Measurements from ENCODE around the gene UMODL1.

Gene UMODL1

GRCh38 chr21:42044871-42045495 lies 26.1 kb upstream of the UMODL1 start:
- no peak for DNase-seq (ENCODE audit: low read depth)
- no peak for TF ChIP-seq MAX (IDR thresholded peaks at IDR 0.05; ENCODE audit: low read depth, low read length)
- no peak for TF ChIP-seq MYC (IDR thresholded peaks at IDR 0.05; ENCODE audit: low read depth, low read length)
- TF ChIP-seq CTCF (IDR thresholded peaks at IDR 0.05; ENCODE audit: low read depth, low read length), result no peak
- no peak for TF ChIP-seq POLR2A (IDR thresholded peaks at IDR 0.05; ENCODE audit: extremely low read depth, insufficient read length)
- H3K4me3 ChIP-seq (ENCODE audit: low read depth, low read length), result no peak overlapping the region

GRCh38 chr21:42047821-42048613 lies 23.1 kb upstream of the UMODL1 start:
- TF ChIP-seq POLR2A (IDR thresholded peaks at IDR 0.05; ENCODE audit: extremely low read depth, insufficient read length) (no peak), CTCF (IDR thresholded peaks at IDR 0.05; ENCODE audit: low read depth, low read length) (no peak), MYC (IDR thresholded peaks at IDR 0.05; ENCODE audit: low read depth, low read length) (no peak), MAX (IDR thresholded peaks at IDR 0.05; ENCODE audit: low read depth, low read length) (no peak)
- H3K4me3 ChIP-seq (ENCODE audit: low read depth, low read length), result no peak overlapping the region
- peak; percentile 18 for DNase-seq (ENCODE audit: low read depth)

GRCh38 chr21:42048870-42049577 lies 22.1 kb upstream of the UMODL1 start:
- TF ChIP-seq MAX (IDR thresholded peaks at IDR 0.05; ENCODE audit: low read depth, low read length) (no peak), POLR2A (IDR thresholded peaks at IDR 0.05; ENCODE audit: extremely low read depth, insufficient read length) (no peak), MYC (IDR thresholded peaks at IDR 0.05; ENCODE audit: low read depth, low read length) (no peak), CTCF (IDR thresholded peaks at IDR 0.05; ENCODE audit: low read depth, low read length) (no peak)
- no peak overlapping the region for H3K4me3 ChIP-seq (ENCODE audit: low read depth, low read length)
- no peak for DNase-seq (ENCODE audit: low read depth)

- TF ChIP-seq CTCF (IDR thresholded peaks at IDR 0.05; ENCODE audit: low read depth, low read length) (no peak), MYC (IDR thresholded peaks at IDR 0.05; ENCODE audit: low read depth, low read length) (no peak), MAX (IDR thresholded peaks at IDR 0.05; ENCODE audit: low read depth, low read length) (no peak), POLR2A (IDR thresholded peaks at IDR 0.05; ENCODE audit: extremely low read depth, insufficient read length) (no peak)
- no peak overlapping the region for H3K4me3 ChIP-seq (ENCODE audit: low read depth, low read length)
- DNase-seq (ENCODE audit: low read depth), result no peak
These were observed 21.3 kb upstream of the UMODL1 start for GRCh38 chr21:42049578-42050430.

- TF ChIP-seq MYC (IDR thresholded peaks at IDR 0.05; ENCODE audit: low read depth, low read length) (no peak), MAX (IDR thresholded peaks at IDR 0.05; ENCODE audit: low read depth, low read length) (no peak), POLR2A (IDR thresholded peaks at IDR 0.05; ENCODE audit: extremely low read depth, insufficient read length) (no peak), CTCF (IDR thresholded peaks at IDR 0.05; ENCODE audit: low read depth, low read length) (no peak)
- no peak overlapping the region for H3K4me3 ChIP-seq (ENCODE audit: low read depth, low read length)
- DNase-seq (ENCODE audit: low read depth), result no peak
These were observed 19.3 kb upstream of the UMODL1 start for GRCh38 chr21:42051788-42052187.

All from NB4 (cell line).